Activated CD4-positive, alpha-beta T cell treated with anti-CD3 and anti-CD28 coated beads, Interleukin-2, amount 10 ng/mL, durations not matched to agents 7 days and 5 days (primary cell): Measurements from ENCODE around the gene DHRS4L2. TPM values are rescaled to one million over a fixed set of nuclear protein-coding genes. Genes with fewer than 3 reads are reported as not detected.
A peak's percentile ranks its signal among the peaks of the same experiment; 100 is the strongest.
"Not testable (repeated sequence)": the region's sequence is repeated elsewhere in the genome, so short reads cannot be mapped to it uniquely, and the experiment has no call there.

Source experiments
- CTCF ChIA-PET: fragments of 350-600 bp; sonication (Branson Sonifier 250); formaldehyde crosslinking; loops from one replicate; lab custom pipeline; 2021; ENCODE audit warnings: antibody characterized with exemption; lab: Charles Lee
- POLR2A ChIA-PET: fragments of 350-600 bp; sonication (Branson Sonifier 250); formaldehyde crosslinking; loops from one replicate; lab custom pipeline; 2021; ENCODE audit warnings: antibody characterized with exemption; lab: Charles Lee
- DNase-seq: peaks from one replicate; pipeline ENCODE4 v3.0.0-alpha.2; 2020
- H3K27ac Mint-ChIP-seq: one replicate; pipeline ENCODE4 v1.8.0; 2021; ENCODE audit warnings: mild to moderate bottlenecking, moderate library complexity, mixed read lengths
- H3K27me3 Mint-ChIP-seq: one replicate; pipeline ENCODE4 v1.8.0; 2021; ENCODE audit warnings: mixed read lengths
- H3K36me3 Mint-ChIP-seq: one replicate; pipeline ENCODE4 v1.8.0; 2021; ENCODE audit warnings: low read depth, mixed read lengths
- H3K4me1 Mint-ChIP-seq: one replicate; pipeline ENCODE4 v1.8.0; 2021; ENCODE audit warnings: mixed read lengths
- H3K4me3 Mint-ChIP-seq: one replicate; pipeline ENCODE4 v1.8.0; 2021; ENCODE audit warnings: mild to moderate bottlenecking, moderate library complexity, mixed read lengths
- H3K9me3 Mint-ChIP-seq: one replicate; pipeline ENCODE4 v1.8.0; 2021; ENCODE audit warnings: mixed read lengths
- total RNA-seq, 2 experiments: library from RNA; stranded (reverse); gene quantifications; one replicate each; pipeline ENCODE4 v1.2.3, GENCODE V29; 2021

The DHRS4L2 gene
- total RNA-seq, 2 experiments from 2014 or later, result 22.5 to 24.8 TPM

- H3K9me3 Mint-ChIP-seq, H3K27ac Mint-ChIP-seq, CTCF ChIA-PET, H3K4me3 Mint-ChIP-seq, H3K27me3 Mint-ChIP-seq, POLR2A ChIA-PET, DNase-seq, H3K36me3 Mint-ChIP-seq: not testable (repeated sequence)
- peaks cover 10% of the 10 kb centered on the region for H3K4me1 Mint-ChIP-seq
These were observed 6.5 kb upstream of the DHRS4L2 start for GRCh38 chr14:23981951-23982813.

GRCh38 chr14:23984891-23985602 lies 3.7 kb upstream of the DHRS4L2 start:
- Mint-ChIP-seq H3K27me3 (no peaks in the 10 kb centered on the region), H3K4me3 (no peak overlapping the region), H3K9me3 (no peaks in the 10 kb centered on the region), H3K36me3 (peaks cover 15% of the 10 kb centered on the region), H3K27ac (no peak overlapping the region), H3K4me1 (peaks cover 33% of the 10 kb centered on the region)
- no peak for DNase-seq
- ChIA-PET POLR2A (no interaction called here), CTCF (interaction anchor here (0.7 to 1.6 kb wide), 2 partner anchors 176 to 197 kb away, joined by 3 read pairs; partner anchors contain the start of gene IRF9)

- H3K9me3 Mint-ChIP-seq, H3K27me3 Mint-ChIP-seq, DNase-seq, POLR2A ChIA-PET: not testable (repeated sequence)
- H3K27ac Mint-ChIP-seq, result peak overlapping the region; percentile 93
- peaks cover 17% of the 10 kb centered on the region for H3K36me3 Mint-ChIP-seq
- H3K4me1 Mint-ChIP-seq, result peaks cover 33% of the 10 kb centered on the region
- peak overlapping the region; percentile 87 for H3K4me3 Mint-ChIP-seq
- CTCF ChIA-PET, result interaction anchor here (0.7 to 1.5 kb wide), 3 partner anchors 97 to 121 kb away, joined by 3 to 5 read pairs (median 3); no protein-coding TSS in a partner anchor
These were observed 514 bp upstream of the DHRS4L2 start for GRCh38 chr14:23988223-23988606.

- POLR2A ChIA-PET, H3K27me3 Mint-ChIP-seq, H3K9me3 Mint-ChIP-seq, DNase-seq: not testable (repeated sequence)
- Mint-ChIP-seq H3K36me3 (peaks cover 13% of the 10 kb centered on the region), H3K4me1 (peaks cover 33% of the 10 kb centered on the region), H3K4me3 (peak overlapping the region; percentile 87), H3K27ac (peak overlapping the region; percentile 93)
- CTCF ChIA-PET, result interaction anchor here (0.8 to 1.1 kb wide), 2 partner anchors 45 to 99 kb away, joined by 3 to 5 read pairs; no protein-coding TSS in a partner anchor
These were observed 1.2 kb downstream of the DHRS4L2 start for GRCh38 chr14:23989734-23990445.

- peaks cover 13% of the 10 kb centered on the region for H3K36me3 Mint-ChIP-seq
- H3K27me3 Mint-ChIP-seq, H3K27ac Mint-ChIP-seq, CTCF ChIA-PET, POLR2A ChIA-PET, H3K4me3 Mint-ChIP-seq, DNase-seq, H3K9me3 Mint-ChIP-seq: not testable (repeated sequence)
- H3K4me1 Mint-ChIP-seq, result peaks cover 31% of the 10 kb centered on the region
These were observed 2.2 kb downstream of the DHRS4L2 start for GRCh38 chr14:23990961-23991360.

- peaks cover 13% of the 10 kb centered on the region for H3K36me3 Mint-ChIP-seq
- DNase-seq, POLR2A ChIA-PET, H3K9me3 Mint-ChIP-seq, H3K4me3 Mint-ChIP-seq, H3K27ac Mint-ChIP-seq, CTCF ChIA-PET, H3K27me3 Mint-ChIP-seq: not testable (repeated sequence)
- peaks cover 16% of the 10 kb centered on the region for H3K4me1 Mint-ChIP-seq
These were observed 4.3 kb downstream of the DHRS4L2 start for GRCh38 chr14:23993042-23993441.

- POLR2A ChIA-PET, H3K27ac Mint-ChIP-seq, H3K4me3 Mint-ChIP-seq, H3K36me3 Mint-ChIP-seq, H3K27me3 Mint-ChIP-seq, CTCF ChIA-PET, DNase-seq, H3K4me1 Mint-ChIP-seq, H3K9me3 Mint-ChIP-seq: not testable (repeated sequence)
These were observed 7.3 kb downstream of the DHRS4L2 start for GRCh38 chr14:23996009-23996408.

GRCh38 chr14:23996825-23997224 lies 8.1 kb downstream of the DHRS4L2 start:
- H3K36me3 Mint-ChIP-seq, CTCF ChIA-PET, H3K27ac Mint-ChIP-seq, H3K9me3 Mint-ChIP-seq, H3K4me3 Mint-ChIP-seq, DNase-seq, POLR2A ChIA-PET, H3K4me1 Mint-ChIP-seq, H3K27me3 Mint-ChIP-seq: not testable (repeated sequence)

- H3K36me3 Mint-ChIP-seq, CTCF ChIA-PET, H3K27ac Mint-ChIP-seq, DNase-seq, H3K4me3 Mint-ChIP-seq, H3K4me1 Mint-ChIP-seq, H3K27me3 Mint-ChIP-seq, H3K9me3 Mint-ChIP-seq, POLR2A ChIA-PET: not testable (repeated sequence)
These were observed 10.9 kb downstream of the DHRS4L2 start for GRCh38 chr14:23999640-24000039.

GRCh38 chr14:24001078-24001477 lies 12.3 kb downstream of the DHRS4L2 start:
- H3K9me3 Mint-ChIP-seq, H3K4me3 Mint-ChIP-seq, POLR2A ChIA-PET, H3K36me3 Mint-ChIP-seq, H3K4me1 Mint-ChIP-seq, H3K27ac Mint-ChIP-seq, DNase-seq, CTCF ChIA-PET, H3K27me3 Mint-ChIP-seq: not testable (repeated sequence)

- H3K36me3 Mint-ChIP-seq, H3K4me3 Mint-ChIP-seq, H3K4me1 Mint-ChIP-seq, H3K27me3 Mint-ChIP-seq, H3K9me3 Mint-ChIP-seq, DNase-seq, H3K27ac Mint-ChIP-seq, CTCF ChIA-PET, POLR2A ChIA-PET: not testable (repeated sequence)
These were observed 12.9 kb downstream of the DHRS4L2 start for GRCh38 chr14:24001679-24002078.

GRCh38 chr14:24006471-24006816 lies 17.7 kb downstream of the DHRS4L2 start:
- Mint-ChIP-seq H3K27ac (peak overlapping the region; percentile 69), H3K4me3 (peak overlapping the region; percentile 49), H3K4me1 (peaks cover 36% of the 10 kb centered on the region)
- not testable (repeated sequence) for DNase-seq, H3K36me3 Mint-ChIP-seq, H3K27me3 Mint-ChIP-seq, H3K9me3 Mint-ChIP-seq
- ChIA-PET POLR2A (interaction anchor here (0.6 kb wide), 1 partner anchor 614 kb away, joined by 3 read pairs; no protein-coding TSS in a partner anchor), CTCF (interaction anchor here (1.6 kb wide), 1 partner anchor 155 kb away, joined by 3 read pairs; the partner anchor contains the start of gene IRF9)
